PC-9 (cell line): ENCODE measurements around the gene FIGNL2. TPM values are rescaled to one million over a fixed set of nuclear protein-coding genes. Genes with fewer than 3 reads are reported as not detected.

Experiments
- BruUV-seq: library from RNA; stranded (reverse); fragments of 400-500 nt; replicated peaks from 2 replicates; lab custom pipeline; 2021; lab: Mats Ljungman, UMichigan
- CTCF ChIA-PET: fragments of 300-600 bp; sonication (Branson Sonifier 250); formaldehyde crosslinking; loops from one replicate; lab custom pipeline; 2022; ENCODE audit warnings: antibody characterized with exemption; lab: Charles Lee
- POLR2A ChIA-PET: fragments of 300-600 bp; sonication (Branson Sonifier 250); formaldehyde crosslinking; loops from one replicate; lab custom pipeline; 2022; ENCODE audit warnings: antibody characterized with exemption; ENCODE audit not compliant: unreplicated experiment; lab: Charles Lee
- DNase-seq, 2 experiments: peaks; one replicate each; pipeline versions ENCODE4 v3.0.0 to v3.0.0-alpha.2; 2015 to 2022; ENCODE audit warnings: mixed read lengths in 1 of 2
- H2AFZ ChIP-seq: fragments of 200-600 bp; sonication (generic); 2 replicates; pipeline ENCODE4 v1.8.1; 2017; ENCODE audit warnings: antibody characterized with exemption
- H3F3A ChIP-seq: fragments of 200-600 bp; sonication (generic); 2 replicates; pipeline ENCODE4 v1.8.1; 2017; ENCODE audit warnings: antibody characterized with exemption, mild to moderate bottlenecking, low read depth; ENCODE audit not compliant: insufficient read depth
- H3K27ac ChIP-seq: fragments of 200-600 bp; sonication (generic); 2 replicates; pipeline ENCODE4 v1.6.1; 2016; ENCODE audit warnings: mixed run types
- H3K27me3 ChIP-seq: fragments of 200-600 bp; sonication (generic); 2 replicates; pipeline ENCODE4 v1.6.1; 2016; ENCODE audit warnings: low read depth, mixed run types; ENCODE audit not compliant: insufficient read depth
- H3K36me3 ChIP-seq: fragments of 200-600 bp; sonication (generic); 2 replicates; pipeline ENCODE4 v1.6.1; 2016; ENCODE audit warnings: low read depth, mixed run types
- H3K4me1 ChIP-seq: fragments of 200-600 bp; sonication (generic); replicated peaks from 2 replicates; pipeline ENCODE4 v1.6.1; 2016; ENCODE audit warnings: mixed run types; ENCODE audit not compliant: insufficient read depth
- H3K4me2 ChIP-seq: fragments of 200-600 bp; sonication (generic); 2 replicates; pipeline ENCODE4 v1.6.1; 2017; ENCODE audit warnings: mixed run types
- H3K4me3 ChIP-seq: fragments of 200-600 bp; sonication (generic); 2 replicates; pipeline ENCODE4 v1.6.1; 2016; ENCODE audit warnings: mixed run types
- H3K79me2 ChIP-seq: fragments of 200-600 bp; sonication (generic); 2 replicates; pipeline ENCODE4 v1.6.1; 2017; ENCODE audit warnings: low read depth, mixed run types
- H3K9me2 ChIP-seq: fragments of 200-600 bp; sonication (generic); 2 replicates; pipeline ENCODE4 v1.8.1; 2017; ENCODE audit warnings: mild to moderate bottlenecking; ENCODE audit not compliant: insufficient read depth
- H3K9me3 ChIP-seq: fragments of 200-600 bp; sonication (generic); 2 replicates; pipeline ENCODE4 v1.8.1; 2016; ENCODE audit warnings: low read depth; ENCODE audit not compliant: insufficient read depth
- H4K20me1 ChIP-seq: fragments of 200-600 bp; sonication (generic); 2 replicates; pipeline ENCODE4 v1.8.1; 2017; ENCODE audit not compliant: insufficient read depth
- EZH2 ChIP-seq: fragments of 200-600 bp; sonication (generic); IDR thresholded peaks from 2 replicates; pipeline ENCODE4 v1.8.0; 2017; ENCODE audit warnings: antibody characterized with exemption, low read depth
- intact Hi-C: fragments of 100-400 bp; cut with micrococcal nuclease; formaldehyde crosslinking; loops from one replicate; pipeline ENCODE4 v1.10.0; 2022; ENCODE audit not compliant: unreplicated experiment
- total RNA-seq: library from RNA; stranded (reverse); gene quantifications from 2 replicates; pipeline ENCODE4 v1.2.3, GENCODE V29; 2021
- TF ChIP-seq, protein P1 (sequence below): fragments of 200-600 bp; sonication (generic); conservative IDR thresholded peaks from 2 replicates; pipeline ENCODE4 v1.6.1; 2017; ENCODE audit warnings: mixed run types, antibody characterized with exemption, mild to moderate bottlenecking, moderate library complexity

Gene FIGNL2
- total RNA-seq, 1 experiment from 2014 or later = not detected

DNA sequence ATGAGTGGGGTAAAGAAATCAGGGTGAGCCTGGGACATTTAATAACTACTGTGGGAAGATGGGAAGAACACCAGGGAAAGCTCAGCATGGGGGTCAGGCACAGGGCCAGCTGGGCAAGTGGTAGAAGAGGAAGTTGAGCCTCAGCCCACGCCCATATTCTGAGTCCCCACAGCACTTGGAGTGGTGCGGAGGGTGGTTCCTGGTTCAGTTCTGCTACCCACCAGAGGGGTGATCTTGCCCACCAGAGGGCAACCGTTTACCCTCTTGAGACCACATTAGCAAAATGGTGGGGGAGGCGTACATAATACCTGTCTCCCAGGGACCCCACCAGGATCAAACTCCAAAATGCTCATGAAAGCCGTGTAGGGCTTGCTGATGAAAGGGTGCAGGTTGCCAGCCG lies 22.6 kb upstream of the FIGNL2 start:
- no peak for DNase-seq
- Histone ChIP-seq H4K20me1 (no peaks in the 10 kb centered on the region), H3K4me2 (no peak overlapping the region), H3K9me2 (no peaks in the 10 kb centered on the region), H2AFZ (no peak overlapping the region), H3F3A (no peaks in the 10 kb centered on the region), H3K27me3 (peaks cover 84% of the 10 kb centered on the region), H3K9me3 (no peaks in the 10 kb centered on the region), H3K27ac (no peak overlapping the region), H3K79me2 (no peaks in the 10 kb centered on the region), H3K4me3 (no peak overlapping the region), H3K36me3 (no peaks in the 10 kb centered on the region), H3K4me1 (no peaks in the 10 kb centered on the region)
- intact Hi-C loops = no loop called here
- BruUV-seq = no TSS peak
- ChIA-PET CTCF (no interaction called here), POLR2A (no interaction called here)
- TF ChIP-seq, protein P1, sequence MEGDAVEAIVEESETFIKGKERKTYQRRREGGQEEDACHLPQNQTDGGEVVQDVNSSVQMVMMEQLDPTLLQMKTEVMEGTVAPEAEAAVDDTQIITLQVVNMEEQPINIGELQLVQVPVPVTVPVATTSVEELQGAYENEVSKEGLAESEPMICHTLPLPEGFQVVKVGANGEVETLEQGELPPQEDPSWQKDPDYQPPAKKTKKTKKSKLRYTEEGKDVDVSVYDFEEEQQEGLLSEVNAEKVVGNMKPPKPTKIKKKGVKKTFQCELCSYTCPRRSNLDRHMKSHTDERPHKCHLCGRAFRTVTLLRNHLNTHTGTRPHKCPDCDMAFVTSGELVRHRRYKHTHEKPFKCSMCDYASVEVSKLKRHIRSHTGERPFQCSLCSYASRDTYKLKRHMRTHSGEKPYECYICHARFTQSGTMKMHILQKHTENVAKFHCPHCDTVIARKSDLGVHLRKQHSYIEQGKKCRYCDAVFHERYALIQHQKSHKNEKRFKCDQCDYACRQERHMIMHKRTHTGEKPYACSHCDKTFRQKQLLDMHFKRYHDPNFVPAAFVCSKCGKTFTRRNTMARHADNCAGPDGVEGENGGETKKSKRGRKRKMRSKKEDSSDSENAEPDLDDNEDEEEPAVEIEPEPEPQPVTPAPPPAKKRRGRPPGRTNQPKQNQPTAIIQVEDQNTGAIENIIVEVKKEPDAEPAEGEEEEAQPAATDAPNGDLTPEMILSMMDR = no peak
- TF ChIP-seq EZH2 = no peak

DNA sequence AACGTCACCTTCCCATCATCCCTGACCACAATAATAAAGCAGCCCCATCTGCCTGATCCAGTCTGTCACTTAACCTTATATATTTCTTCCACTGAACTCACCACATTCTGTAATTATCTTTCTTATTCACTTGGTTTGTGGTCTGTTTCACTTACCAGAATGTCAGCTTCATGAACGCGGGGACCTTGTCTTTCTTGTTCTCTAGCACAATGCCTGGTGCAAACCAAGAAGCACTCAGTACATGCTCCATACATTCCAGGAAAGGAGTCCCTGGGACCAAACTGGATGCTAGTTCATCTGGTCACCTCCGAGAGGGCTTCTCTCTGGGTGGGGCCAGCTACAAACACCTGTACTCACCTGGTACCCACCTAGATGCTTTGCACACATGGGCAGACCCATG lies 22.0 kb upstream of the FIGNL2 start:
- Histone ChIP-seq H4K20me1 (no peaks in the 10 kb centered on the region), H3K4me2 (no peak overlapping the region), H3K9me2 (no peaks in the 10 kb centered on the region), H3K4me1 (no peaks in the 10 kb centered on the region), H3K27ac (no peak overlapping the region), H3K79me2 (no peaks in the 10 kb centered on the region), H3K4me3 (no peak overlapping the region), H3K36me3 (no peaks in the 10 kb centered on the region), H2AFZ (no peak overlapping the region), H3F3A (no peaks in the 10 kb centered on the region), H3K9me3 (no peaks in the 10 kb centered on the region), H3K27me3 (peaks cover 90% of the 10 kb centered on the region)
- no TSS peak for BruUV-seq
- CTCF ChIA-PET = no interaction called here
- no peak for DNase-seq
- TF ChIP-seq, protein P1 = no peak
- no peak for TF ChIP-seq EZH2
- intact Hi-C loops = no loop called here
- POLR2A ChIA-PET = no interaction called here

DNA sequence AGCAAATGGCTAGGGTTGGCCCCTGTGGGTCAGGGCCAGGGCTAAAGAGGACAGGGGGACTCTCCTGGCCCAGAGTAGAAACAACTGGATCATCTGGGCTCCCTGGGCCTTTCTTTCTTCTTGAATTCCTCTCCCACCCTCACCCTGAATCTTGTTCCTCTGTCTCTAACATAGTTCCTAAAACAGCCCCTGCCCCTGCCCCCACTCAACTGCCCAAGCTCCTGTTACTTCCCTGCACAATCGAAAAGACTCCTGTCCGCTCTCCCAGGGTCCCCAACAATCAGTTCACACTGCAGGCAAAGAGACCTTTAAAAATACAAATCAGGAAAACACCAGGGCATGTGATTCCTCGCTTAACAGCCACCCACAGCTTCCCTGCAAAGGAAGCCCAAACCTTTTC lies 21.4 kb upstream of the FIGNL2 start:
- H3K4me2 ChIP-seq = no peak overlapping the region

More for the DNA sequence above, 21.4 kb upstream of the FIGNL2 start:
- H3K27ac ChIP-seq = no peak overlapping the region
- H3K9me2 ChIP-seq = no peaks in the 10 kb centered on the region
- H2AFZ ChIP-seq = no peak overlapping the region
- no peaks in the 10 kb centered on the region for H4K20me1 ChIP-seq
- no peak for TF ChIP-seq EZH2
- TF ChIP-seq, protein P1 = no peak
- H3K9me3 ChIP-seq = no peaks in the 10 kb centered on the region
- no peaks in the 10 kb centered on the region for H3K36me3 ChIP-seq
- no peaks in the 10 kb centered on the region for H3K4me1 ChIP-seq
- intact Hi-C loops = no loop called here
- H3F3A ChIP-seq = no peaks in the 10 kb centered on the region
- no peak overlapping the region for H3K4me3 ChIP-seq
- H3K79me2 ChIP-seq = no peaks in the 10 kb centered on the region
- ChIA-PET CTCF (interaction anchor here (0.7 kb wide), 1 partner anchor 885 kb away, joined by 7 read pairs; no protein-coding TSS in a partner anchor), POLR2A (no interaction called here)
- no TSS peak for BruUV-seq
- DNase-seq = no peak
- peaks cover 90% of the 10 kb centered on the region for H3K27me3 ChIP-seq
